B cell (primary cell): ENCODE measurements around the gene ADRM1. TPM values are rescaled to one million over a fixed set of nuclear protein-coding genes. Genes with fewer than 3 reads are reported as not detected.

Experiments used
- ATAC-seq: fragments of 200-7000 bp; cut with Tn5 transposase; one replicate; pipeline ENCODE4 v1.10.0; 2021; ENCODE audit warnings: low read depth, mild to moderate bottlenecking, moderate number of reproducible peaks, moderate library complexity
- CTCF ChIA-PET: fragments of 350-600 bp; sonication (Branson Sonifier 250); formaldehyde crosslinking; loops from one replicate; lab custom pipeline; 2021; ENCODE audit warnings: antibody characterized with exemption, inconsistent platforms; lab: Charles Lee
- POLR2A ChIA-PET: fragments of 350-600 bp; sonication (Branson Sonifier 250); formaldehyde crosslinking; loops from one replicate; lab custom pipeline; 2021; ENCODE audit warnings: antibody characterized with exemption; lab: Charles Lee
- DNase-seq: peaks from one replicate; pipeline ENCODE4 v3.0.0; 2013
- H2AFZ ChIP-seq: 2 replicates; pipeline ENCODE4 v1.6.1; 2012; ENCODE audit warnings: mild to moderate bottlenecking, low read depth, low read length; ENCODE audit not compliant: insufficient read depth, poor library complexity, severe bottlenecking
- H3K27ac ChIP-seq, 2 donors: 1 replicate in 1 of 2; 2 replicates in 1 of 2; pipeline ENCODE4 v1.5.1; 2012 to 2013; ENCODE audit warnings: low read length in 2 of 2, mild to moderate bottlenecking in 2 of 2, moderate library complexity in 1 of 2
- H3K27me3 ChIP-seq, 4 experiments: fragments of 200-600 bp in 1 of 4; sonication (generic) in 1 of 4; replicated peaks in 1 of 4; 1 replicate in 2 of 4; 2 replicates in 2 of 4; pipeline versions ENCODE4 v1.6.1 to v1.7.0; 2013 to 2016; ENCODE audit warnings: low read length in 3 of 4, mild to moderate bottlenecking in 2 of 4, mixed read lengths in 1 of 4, moderate library complexity in 1 of 4; ENCODE audit not compliant: insufficient read depth in 4 of 4, control insufficient read depth in 3 of 4; ENCODE audit errors: control extremely low read depth in 1 of 4
- H3K36me3 ChIP-seq, 2 experiments: replicated peaks in 1 of 2; 1 replicate in 1 of 2; 2 replicates in 1 of 2; pipeline versions ENCODE4 v1.6.1 to v1.7.1; 2013; ENCODE audit warnings: low read length in 1 of 2; ENCODE audit not compliant: insufficient read depth in 2 of 2, control insufficient read depth in 1 of 2; ENCODE audit errors: control extremely low read depth in 1 of 2, extremely low read depth in 1 of 2
- H3K4me1 ChIP-seq, 2 donors: fragments of 200-600 bp in 1 of 2; sonication (generic) in 1 of 2; 1 replicate in 1 of 2; 2 replicates in 1 of 2; pipeline versions ENCODE4 v1.5.1 to v1.6.1; 2013 to 2017; ENCODE audit warnings: low read length in 2 of 2; ENCODE audit not compliant: control insufficient read depth in 2 of 2, insufficient read depth in 2 of 2
- H3K4me2 ChIP-seq: replicated peaks from 2 replicates; pipeline ENCODE3; 2012; ENCODE audit warnings: mild to moderate bottlenecking, low read depth, low read length; ENCODE audit not compliant: poor library complexity, severe bottlenecking
- H3K4me3 ChIP-seq, 5 experiments: fragments of 200-600 bp in 1 of 5; sonication (generic) in 1 of 5; 1 replicate in 3 of 5; 2 replicates in 2 of 5; pipeline versions ENCODE4 v1.5.1 to v1.7.0; 2011 to 2016; ENCODE audit warnings: low read length in 4 of 5, mild to moderate bottlenecking in 4 of 5, low read depth in 2 of 5, control low read depth in 1 of 5, moderate library complexity in 1 of 5; ENCODE audit not compliant: insufficient read depth in 1 of 5; ENCODE audit errors: control extremely low read depth in 1 of 5, extremely low read depth in 1 of 5
- H3K79me2 ChIP-seq: fragments of 200-600 bp; sonication (generic); one replicate; pipeline ENCODE4 v1.6.0; 2016; ENCODE audit warnings: low read length; ENCODE audit not compliant: control insufficient read depth, insufficient read depth
- H3K9ac ChIP-seq: fragments of 200-600 bp; sonication (generic); 2 replicates; pipeline ENCODE4 v1.6.1; 2017; ENCODE audit warnings: mild to moderate bottlenecking, low read length, moderate library complexity
- H3K9me3 ChIP-seq, 3 donors: one replicate each; pipeline versions ENCODE4 v1.6.1 to v1.7.1; 2013; ENCODE audit warnings: low read length in 2 of 3; ENCODE audit not compliant: control insufficient read depth in 2 of 3, insufficient read depth in 1 of 3; ENCODE audit errors: control extremely low read depth in 1 of 3
- H4K20me1 ChIP-seq: 2 replicates; pipeline ENCODE4 v1.6.0; 2012; ENCODE audit warnings: mild to moderate bottlenecking, low read length; ENCODE audit not compliant: insufficient read depth, control insufficient read depth, poor library complexity, severe bottlenecking
- H3K27ac Mint-ChIP-seq: one replicate; pipeline ENCODE4 v1.8.0; 2021; ENCODE audit warnings: mixed read lengths
- H3K27me3 Mint-ChIP-seq: one replicate; pipeline ENCODE4 v1.8.0; 2021; ENCODE audit warnings: mixed read lengths
- H3K4me1 Mint-ChIP-seq: one replicate; pipeline ENCODE4 v1.8.0; 2021; ENCODE audit warnings: mixed read lengths
- H3K4me3 Mint-ChIP-seq: one replicate; pipeline ENCODE4 v1.8.0; 2021; ENCODE audit warnings: mixed read lengths
- H3K9me3 Mint-ChIP-seq: one replicate; pipeline ENCODE4 v1.8.0; 2022; ENCODE audit warnings: mixed read lengths; ENCODE audit not compliant: insufficient read depth
- EZH2 ChIP-seq: IDR thresholded peaks from 2 replicates; pipeline ENCODE4 v1.6.1; 2012; ENCODE audit warnings: borderline replicate concordance, low read depth, mild to moderate bottlenecking, moderate library complexity, low read length; ENCODE audit not compliant: insufficient read depth, poor library complexity, severe bottlenecking
- WGBS: methylation state at CpG from one replicate; pipeline ENCODE4 v1.1.5; 2013; ENCODE audit warnings: missing lambda C conversion rate; ENCODE audit not compliant: insufficient coverage; 5-methylcytosine and 5-hydroxymethylcytosine counted together
- intact Hi-C: fragments of 100-400 bp; cut with micrococcal nuclease; formaldehyde crosslinking; loops from one replicate; pipeline ENCODE4 v1.10.0; 2022
- polyA plus RNA-seq: library from polyadenylated mRNA; depleted of rRNA; stranded (reverse); fragments of >200 nt; gene quantifications from 2 replicates; pipeline ENCODE4 v1.2.3, GENCODE V29; 2012
- total RNA-seq, 2 donors: library from RNA; stranded (reverse); fragments of 120-200 nt in 1 of 2; gene quantifications; 1 replicate in 1 of 2; 2 replicates in 1 of 2; pipeline versions ENCODE4 v1.2.3 to v1.2.4, GENCODE V29; 2013 to 2022
- TF ChIP-seq, protein P1 (sequence below): fragments of 200-600 bp; IDR thresholded peaks from one replicate; pipeline ENCODE4 v1.8.0; 2022; ENCODE audit warnings: antibody characterized with exemption, mild to moderate bottlenecking

ADRM1 gene
- total and polyA plus RNA-seq, 2 donors (not counting 1 experiment from before 2014, with no cell fraction given): 73.9 to 87.2 TPM

DNA sequence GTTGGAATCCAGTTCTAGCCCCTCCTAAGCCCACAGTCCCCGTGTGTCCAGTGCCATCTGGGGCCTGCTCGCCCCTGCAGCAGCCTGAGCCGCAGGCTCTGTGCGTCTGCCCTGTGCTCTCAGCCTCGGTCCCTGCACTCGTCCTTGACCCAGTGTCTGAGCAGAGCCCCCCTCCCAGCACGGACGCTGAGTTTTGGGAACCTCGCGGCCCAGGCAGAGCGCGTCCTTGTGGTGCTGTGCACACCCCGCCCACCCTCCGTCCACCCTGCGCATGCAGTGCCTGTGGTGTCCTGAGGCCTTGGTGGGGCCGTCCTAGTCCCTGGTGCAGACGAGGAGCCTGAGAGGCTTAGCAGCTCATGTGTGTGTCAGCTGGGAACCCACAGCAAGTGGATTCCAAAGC, 32.9 kb upstream of the ADRM1 start:
- no peak overlapping the region for H2AFZ ChIP-seq
- CTCF ChIA-PET: no interaction called here
- no peak for DNase-seq
- ATAC-seq: no peak
- H4K20me1 ChIP-seq: peaks cover 30% of the 10 kb centered on the region
- no peak overlapping the region for H3K4me3 ChIP-seq
- WGBS: 98% methylated on average over 17 of the region's 17 CpGs
- Mint-ChIP-seq H3K27me3 (no peaks in the 10 kb centered on the region), H3K9me3 (no peaks in the 10 kb centered on the region), H3K4me1 (peaks cover 15% of the 10 kb centered on the region), H3K4me3 (no peak overlapping the region), H3K27ac (no peak overlapping the region)
- H3K4me1 ChIP-seq: peaks cover 9 to 12% of the 10 kb centered on the region in 2 donors
- H3K27me3 ChIP-seq: no peaks in the 10 kb centered on the region
- H3K79me2 ChIP-seq: peaks cover 9% of the 10 kb centered on the region
- peaks cover 0 to 71% of the 10 kb centered on the region in 2 experiments for H3K36me3 ChIP-seq
- no peak overlapping the region for H3K27ac ChIP-seq
- peaks cover 0 to 6% (median 0%) of the 10 kb centered on the region in 3 donors for H3K9me3 ChIP-seq
- H3K9ac ChIP-seq: no peak overlapping the region
- TF ChIP-seq EZH2: no peak
- TF ChIP-seq, protein P1, sequence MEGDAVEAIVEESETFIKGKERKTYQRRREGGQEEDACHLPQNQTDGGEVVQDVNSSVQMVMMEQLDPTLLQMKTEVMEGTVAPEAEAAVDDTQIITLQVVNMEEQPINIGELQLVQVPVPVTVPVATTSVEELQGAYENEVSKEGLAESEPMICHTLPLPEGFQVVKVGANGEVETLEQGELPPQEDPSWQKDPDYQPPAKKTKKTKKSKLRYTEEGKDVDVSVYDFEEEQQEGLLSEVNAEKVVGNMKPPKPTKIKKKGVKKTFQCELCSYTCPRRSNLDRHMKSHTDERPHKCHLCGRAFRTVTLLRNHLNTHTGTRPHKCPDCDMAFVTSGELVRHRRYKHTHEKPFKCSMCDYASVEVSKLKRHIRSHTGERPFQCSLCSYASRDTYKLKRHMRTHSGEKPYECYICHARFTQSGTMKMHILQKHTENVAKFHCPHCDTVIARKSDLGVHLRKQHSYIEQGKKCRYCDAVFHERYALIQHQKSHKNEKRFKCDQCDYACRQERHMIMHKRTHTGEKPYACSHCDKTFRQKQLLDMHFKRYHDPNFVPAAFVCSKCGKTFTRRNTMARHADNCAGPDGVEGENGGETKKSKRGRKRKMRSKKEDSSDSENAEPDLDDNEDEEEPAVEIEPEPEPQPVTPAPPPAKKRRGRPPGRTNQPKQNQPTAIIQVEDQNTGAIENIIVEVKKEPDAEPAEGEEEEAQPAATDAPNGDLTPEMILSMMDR: no peak
- H3K4me2 ChIP-seq: no peak overlapping the region
- POLR2A ChIA-PET: no interaction called here
- intact Hi-C loops: no loop called here

DNA sequence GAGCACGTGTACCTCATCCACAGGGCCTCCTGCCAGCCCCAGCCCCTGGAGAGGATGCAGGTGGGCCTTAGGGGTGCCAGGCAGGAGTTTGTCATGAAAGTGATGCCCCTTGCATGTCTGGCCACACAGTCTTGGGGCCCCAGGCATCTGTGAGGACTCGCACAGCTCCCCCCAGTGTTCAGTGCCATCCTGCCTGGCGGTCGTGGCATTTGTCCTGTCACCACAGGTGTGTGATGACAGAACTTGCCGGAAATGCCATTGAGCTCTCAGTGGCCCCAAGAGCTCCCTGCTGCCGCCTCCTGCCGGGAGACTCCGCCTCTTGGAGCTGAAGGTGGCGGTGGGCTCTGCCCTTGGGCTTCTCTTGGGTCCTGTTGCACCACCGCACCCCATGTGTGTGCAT, 30.6 kb upstream of the ADRM1 start:
- Histone ChIP-seq H3K4me3 (no peak overlapping the region), H3K27me3 (no peaks in the 10 kb centered on the region), H3K36me3 (peaks cover 2 to 54% of the 10 kb centered on the region in 2 experiments), H3K9ac (no peak overlapping the region), H3K27ac (no peak overlapping the region), H3K4me1 (peaks cover 15 to 21% of the 10 kb centered on the region in 2 donors), H3K9me3 (no peaks in the 10 kb centered on the region), H4K20me1 (peaks cover 30% of the 10 kb centered on the region), H3K4me2 (no peak overlapping the region), H2AFZ (no peak overlapping the region), H3K79me2 (peaks cover 16% of the 10 kb centered on the region)
- no peak overlapping the region for H3K27ac Mint-ChIP-seq
- H3K4me1 Mint-ChIP-seq: peaks cover 21% of the 10 kb centered on the region
- no peaks in the 10 kb centered on the region for H3K27me3 Mint-ChIP-seq
- WGBS: 99% methylated on average over 9 of the region's 10 CpGs
- POLR2A ChIA-PET: no interaction called here
- intact Hi-C loops: no loop called here
- H3K9me3 Mint-ChIP-seq: no peaks in the 10 kb centered on the region
- H3K4me3 Mint-ChIP-seq: no peak overlapping the region
- DNase-seq (no peak), ATAC-seq (no peak)
- CTCF ChIA-PET: no interaction called here
- no peak for TF ChIP-seq EZH2
- TF ChIP-seq, protein P1: no peak
